Kidney (tissue), 14 donors: ENCODE data around the gene TLR10. TPM values are rescaled to one million over a fixed set of nuclear protein-coding genes. Genes with fewer than 3 reads are reported as not detected.

ENCODE experiments used
- DNase-seq, 5 donors: peaks; one replicate each; pipeline ENCODE4 v3.0.0-alpha.2; 2013 to 2020
- FAIRE-seq: peaks from 2 replicates; lab custom pipeline; 2012; peaks lifted over from hg19 to GRCh38; lab: Jason Lieb, UNC
- H3K27ac ChIP-seq, 2 donors: one replicate each; pipeline ENCODE4 v1.7.0; 2013; ENCODE audit warnings: low read depth in 2 of 2, low read length in 2 of 2, inconsistent platforms in 1 of 2
- H3K27me3 ChIP-seq: one replicate; pipeline ENCODE4 v1.7.1; 2013; ENCODE audit warnings: low read length, inconsistent platforms; ENCODE audit not compliant: control insufficient read depth, insufficient read depth
- H3K36me3 ChIP-seq, 3 donors: one replicate each; pipeline versions ENCODE4 v1.7.0 to v1.7.1; 2013; ENCODE audit warnings: low read length in 3 of 3, control low read depth in 1 of 3, inconsistent platforms in 1 of 3; ENCODE audit not compliant: insufficient read depth in 3 of 3, control insufficient read depth in 2 of 3
- H3K4me1 ChIP-seq, 3 donors: one replicate each; pipeline versions ENCODE4 v1.7.0 to v1.7.1; 2013; ENCODE audit warnings: low read length in 3 of 3, inconsistent platforms in 1 of 3, low read depth in 1 of 3; ENCODE audit not compliant: control insufficient read depth in 2 of 3, insufficient read depth in 2 of 3
- H3K4me3 ChIP-seq, 3 donors: one replicate each; pipeline versions ENCODE4 v1.7.0 to v1.8.1; 2013; ENCODE audit warnings: low read length in 3 of 3, control low read depth in 1 of 3, inconsistent platforms in 1 of 3
- H3K9ac ChIP-seq, 3 donors: one replicate each; pipeline versions ENCODE4 v1.7.0 to v1.7.1; 2013; ENCODE audit warnings: low read length in 3 of 3, control low read depth in 1 of 3, inconsistent platforms in 1 of 3
- H3K9me3 ChIP-seq, 3 donors: one replicate each; pipeline versions ENCODE4 v1.7.0 to v1.7.1; 2013; ENCODE audit warnings: low read length in 3 of 3, control low read depth in 1 of 3, inconsistent platforms in 1 of 3; ENCODE audit not compliant: control insufficient read depth in 2 of 3, insufficient read depth in 1 of 3
- intact Hi-C: fragments of 100-400 bp; cut with DNase I; formaldehyde crosslinking; loops from one replicate; pipeline ENCODE4 v1.11.1; 2022
- polyA plus RNA-seq: library from polyadenylated mRNA; stranded (reverse); fragments of 350-450 nt; fragmentation: Illumina TruSeq; extraction: RNeasy Lipid Tissue Mini Kit (QIAGEN cat#74804); gene quantifications from one replicate; pipeline ENCODE4 v1.2.3, GENCODE V29; 2014; ENCODE audit warnings: low read depth, low replicate concordance; ENCODE audit not compliant: insufficient read depth
- total RNA-seq: library from RNA; stranded (reverse); fragmentation: NEBNext Ultra II Directional; extraction: Animal tissue kit (Norgen Biotek cat#: 25700); gene quantifications from one replicate; pipeline ENCODE4 v1.2.1, GENCODE V29; 2021
- TF ChIP-seq, protein P1 (sequence below): IDR thresholded peaks from 3 replicates; pipeline ENCODE4 v1.5.1; 2012; ENCODE audit warnings: mild to moderate bottlenecking, moderate library complexity, borderline replicate concordance; ENCODE audit not compliant: insufficient read depth; ENCODE audit errors: extremely low read depth
- donor health status: control.
- donor health status: control.
- donor health status: control.
- donor health status: control.
- donor health status: control.
- donor health status: DM: yes; HTN: yes; CAD: no.
- donor health status: Normal renal cell carcinoma (clear cell type).

TLR10 gene
- total and polyA plus RNA-seq, 2 donors from 2014 or later = 0.11 to 2.0 TPM

DNA sequence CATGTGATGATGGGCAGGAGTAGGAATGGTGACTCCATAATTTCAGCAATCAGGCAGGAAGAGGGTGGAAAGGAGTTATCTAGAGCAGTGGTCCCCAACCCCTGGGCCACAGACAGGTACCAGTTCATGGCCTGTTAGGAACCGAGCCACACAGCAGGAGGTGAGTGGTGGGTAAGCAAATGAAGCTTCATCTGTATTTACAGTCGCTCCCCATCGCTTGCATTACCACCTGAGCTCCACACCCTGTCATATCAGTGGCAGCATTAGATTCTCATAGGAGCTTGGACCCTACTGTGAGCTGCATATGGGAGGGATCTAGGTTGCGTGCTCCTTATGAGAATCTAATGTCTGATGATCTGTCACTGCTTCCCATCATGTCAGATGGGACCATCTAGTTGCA is 1.4 kb upstream of the TLR10 start:
- H3K27me3 ChIP-seq = no peaks in the 10 kb centered on the region
- no peaks in the 10 kb centered on the region for H3K36me3 ChIP-seq
- H3K4me3 ChIP-seq = no peak overlapping the region
- intact Hi-C loops = no loop called here
- DNase-seq = no peak
- no peak for FAIRE-seq
- H3K27ac ChIP-seq = no peak overlapping the region
- H3K4me1 ChIP-seq = peaks cover 0 to 3% (median 0%) of the 10 kb centered on the region in 3 donors
- H3K9ac ChIP-seq = no peak overlapping the region
- TF ChIP-seq, protein P1, sequence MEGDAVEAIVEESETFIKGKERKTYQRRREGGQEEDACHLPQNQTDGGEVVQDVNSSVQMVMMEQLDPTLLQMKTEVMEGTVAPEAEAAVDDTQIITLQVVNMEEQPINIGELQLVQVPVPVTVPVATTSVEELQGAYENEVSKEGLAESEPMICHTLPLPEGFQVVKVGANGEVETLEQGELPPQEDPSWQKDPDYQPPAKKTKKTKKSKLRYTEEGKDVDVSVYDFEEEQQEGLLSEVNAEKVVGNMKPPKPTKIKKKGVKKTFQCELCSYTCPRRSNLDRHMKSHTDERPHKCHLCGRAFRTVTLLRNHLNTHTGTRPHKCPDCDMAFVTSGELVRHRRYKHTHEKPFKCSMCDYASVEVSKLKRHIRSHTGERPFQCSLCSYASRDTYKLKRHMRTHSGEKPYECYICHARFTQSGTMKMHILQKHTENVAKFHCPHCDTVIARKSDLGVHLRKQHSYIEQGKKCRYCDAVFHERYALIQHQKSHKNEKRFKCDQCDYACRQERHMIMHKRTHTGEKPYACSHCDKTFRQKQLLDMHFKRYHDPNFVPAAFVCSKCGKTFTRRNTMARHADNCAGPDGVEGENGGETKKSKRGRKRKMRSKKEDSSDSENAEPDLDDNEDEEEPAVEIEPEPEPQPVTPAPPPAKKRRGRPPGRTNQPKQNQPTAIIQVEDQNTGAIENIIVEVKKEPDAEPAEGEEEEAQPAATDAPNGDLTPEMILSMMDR = no peak
- no peaks in the 10 kb centered on the region for H3K9me3 ChIP-seq

DNA sequence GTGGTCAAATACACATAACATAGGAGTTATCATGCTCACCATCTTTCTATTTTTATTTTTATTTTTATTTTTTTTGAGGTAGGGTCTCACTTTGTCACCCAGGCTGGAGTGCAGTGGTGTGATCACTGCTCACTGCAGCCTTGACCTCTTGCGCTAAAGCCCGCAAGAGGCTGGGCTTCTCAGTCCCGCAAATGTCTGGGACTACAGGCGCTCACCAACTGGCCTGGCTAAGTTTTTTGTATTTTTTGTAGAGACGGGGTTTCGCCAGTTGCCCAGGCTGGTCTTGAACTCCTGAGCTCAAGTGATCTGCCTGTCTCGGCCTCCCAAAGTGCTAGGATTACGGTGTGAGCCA is 295 bp upstream of the TLR10 start:
- Histone ChIP-seq H3K4me1 (peaks cover 0 to 3% (median 0%) of the 10 kb centered on the region in 3 donors), H3K27me3 (no peaks in the 10 kb centered on the region), H3K36me3 (no peaks in the 10 kb centered on the region), H3K4me3 (no peak overlapping the region), H3K9me3 (no peaks in the 10 kb centered on the region), H3K27ac (no peak overlapping the region), H3K9ac (no peak overlapping the region)
- TF ChIP-seq, protein P1 = no peak
- intact Hi-C loops = no loop called here
- FAIRE-seq (no peak), DNase-seq (no peak)

DNA sequence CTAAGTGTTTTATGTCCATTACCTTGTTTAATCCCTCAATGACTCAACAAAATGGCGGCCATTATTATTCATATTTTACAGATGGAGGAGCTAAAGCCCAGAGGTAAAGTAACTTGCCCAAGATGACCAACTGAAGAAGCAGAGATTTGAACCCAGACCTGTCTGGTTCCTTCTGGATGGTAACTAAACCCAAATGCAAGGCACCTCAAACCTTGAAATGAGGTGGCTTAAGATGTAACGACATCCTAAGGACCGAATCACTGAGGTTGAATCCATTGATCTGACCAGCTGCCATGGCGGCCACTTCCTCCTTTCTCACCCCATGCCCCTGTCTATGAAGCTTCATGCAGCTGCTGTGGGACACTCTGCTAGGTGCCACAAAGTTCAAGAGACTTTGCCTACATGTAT is 932 bp downstream of the TLR10 start:
- no peak overlapping the region for H3K4me3 ChIP-seq
- peaks cover 0 to 3% (median 0%) of the 10 kb centered on the region in 3 donors for H3K4me1 ChIP-seq
- H3K27ac ChIP-seq = no peak overlapping the region
- no peaks in the 10 kb centered on the region for H3K27me3 ChIP-seq
- no peaks in the 10 kb centered on the region for H3K9me3 ChIP-seq
- no peak overlapping the region for H3K9ac ChIP-seq
- TF ChIP-seq, protein P1 = no peak
- FAIRE-seq = no peak
- intact Hi-C loops = no loop called here
- DNase-seq = no peak
- no peaks in the 10 kb centered on the region for H3K36me3 ChIP-seq

DNA sequence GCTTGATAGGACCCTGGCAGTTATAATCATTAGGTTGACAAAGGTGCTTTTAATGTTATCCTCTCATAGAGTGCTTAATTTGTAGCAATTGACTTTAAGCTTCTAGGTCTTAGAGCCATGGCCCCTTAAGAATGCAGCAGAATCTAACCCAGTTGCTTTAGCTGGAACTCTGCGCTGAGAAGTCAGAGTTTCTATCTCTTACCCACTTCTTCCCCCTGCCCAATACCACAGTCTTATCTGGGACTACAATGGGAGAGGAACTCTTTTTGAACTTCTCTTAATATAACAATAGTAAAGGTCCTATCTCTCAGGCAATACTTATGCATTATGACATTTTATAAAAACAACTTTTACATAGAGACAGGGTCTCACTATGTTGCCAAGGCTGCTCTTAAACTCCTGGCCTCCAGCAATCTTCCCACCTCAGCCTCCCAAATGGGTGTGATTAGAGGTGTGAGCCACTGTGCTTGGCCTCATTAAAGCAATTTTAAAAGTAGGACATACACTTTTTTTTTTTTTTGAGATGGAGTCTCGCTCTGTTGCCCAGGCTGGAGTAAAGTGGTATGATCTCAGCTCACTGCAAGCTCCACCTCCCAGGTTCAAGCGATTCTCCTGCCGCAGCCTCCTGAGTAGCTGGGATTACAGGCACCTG is 1.8 kb downstream of the TLR10 start:
- Histone ChIP-seq H3K4me3 (no peak overlapping the region), H3K9ac (no peak overlapping the region), H3K36me3 (no peaks in the 10 kb centered on the region), H3K9me3 (no peaks in the 10 kb centered on the region), H3K27ac (no peak overlapping the region), H3K4me1 (peaks cover 0 to 3% (median 0%) of the 10 kb centered on the region in 3 donors), H3K27me3 (no peaks in the 10 kb centered on the region)
- TF ChIP-seq, protein P1 = no peak
- DNase-seq (no peak), FAIRE-seq (no peak)
- intact Hi-C loops = no loop called here
